HEK293T (cell line): Measurements from ENCODE around the gene EIF4E3.

Source experiments
- CTCF ChIA-PET: fragments of 350-600 bp; formaldehyde crosslinking; extraction: SDS; loops from one replicate; lab custom pipeline; 2021; ENCODE audit warnings: antibody characterized with exemption, inconsistent platforms; lab: Yijun Ruan, JAX
- POLR2A ChIA-PET: fragments of 350-600 bp; formaldehyde crosslinking; extraction: SDS; loops from one replicate; lab custom pipeline; 2020; ENCODE audit warnings: antibody characterized with exemption, inconsistent platforms; lab: Yijun Ruan, JAX
- DNase-seq: peaks from one replicate; pipeline ENCODE4 v3.0.0; 2012; ENCODE audit warnings: mixed read lengths; ENCODE audit errors: extremely low spot score
- ARNT ChIP-seq: fragments of 450-650 bp; IDR thresholded peaks from 2 replicates; pipeline ENCODE4 v1.6.1; 2017; ENCODE audit warnings: mild to moderate bottlenecking
- BHLHE40 ChIP-seq: fragments of 450-650 bp; IDR thresholded peaks from 2 replicates; pipeline ENCODE4 v1.6.1; 2016; ENCODE audit warnings: mild to moderate bottlenecking, moderate library complexity, borderline replicate concordance
- CTBP1 ChIP-seq: fragments of 450-650 bp; IDR thresholded peaks from 2 replicates; pipeline ENCODE4 v1.6.1; 2016; ENCODE audit warnings: borderline replicate concordance
- ELF4 ChIP-seq: fragments of 450-650 bp; IDR thresholded peaks from 2 replicates; pipeline ENCODE4 v1.6.1; 2017; ENCODE audit warnings: antibody characterized with exemption
- FOXA1 ChIP-seq: fragments of 450-650 bp; IDR thresholded peaks from 2 replicates; pipeline ENCODE4 v1.6.1; 2016; ENCODE audit warnings: mild to moderate bottlenecking
- FOXK2 ChIP-seq: fragments of 450-650 bp; IDR thresholded peaks from 2 replicates; pipeline ENCODE4 v1.6.1; 2016; ENCODE audit warnings: mild to moderate bottlenecking
- FOXM1 ChIP-seq: fragments of 450-650 bp; IDR thresholded peaks from 2 replicates; pipeline ENCODE4 v1.6.1; 2017; ENCODE audit warnings: mild to moderate bottlenecking, borderline replicate concordance
- HDGF ChIP-seq: fragments of 450-650 bp; IDR thresholded peaks from 2 replicates; pipeline ENCODE4 v1.6.1; 2017; ENCODE audit warnings: antibody characterized with exemption, borderline replicate concordance
- L3MBTL2 ChIP-seq: fragments of 450-650 bp; conservative IDR thresholded peaks from 2 replicates; pipeline ENCODE4 v1.6.1; 2016; ENCODE audit warnings: mild to moderate bottlenecking
- LEF1 ChIP-seq: fragments of 450-650 bp; IDR thresholded peaks from 2 replicates; pipeline ENCODE4 v1.6.1; 2017; ENCODE audit warnings: mild to moderate bottlenecking, borderline replicate concordance
- NFRKB ChIP-seq: fragments of 450-650 bp; IDR thresholded peaks from 2 replicates; pipeline ENCODE4 v1.6.1; 2016; ENCODE audit warnings: mild to moderate bottlenecking, moderate library complexity
- SP1 ChIP-seq: fragments of 450-650 bp; IDR thresholded peaks from 2 replicates; pipeline ENCODE4 v1.6.1; 2017
- SUZ12 ChIP-seq: fragments of 450-650 bp; IDR thresholded peaks from 2 replicates; pipeline ENCODE4 v1.6.1; 2016; ENCODE audit warnings: mild to moderate bottlenecking
- TARDBP ChIP-seq: fragments of 450-650 bp; IDR thresholded peaks from 2 replicates; pipeline ENCODE4 v1.6.1; 2016
- ZNF384 ChIP-seq: fragments of 450-650 bp; IDR thresholded peaks from 2 replicates; pipeline ENCODE4 v1.6.1; 2016
- TF ChIP-seq, protein P1 (sequence below): fragments of 450-650 bp; IDR thresholded peaks from 2 replicates; pipeline ENCODE4 v1.6.1; 2016

The EIF4E3 gene

DNA sequence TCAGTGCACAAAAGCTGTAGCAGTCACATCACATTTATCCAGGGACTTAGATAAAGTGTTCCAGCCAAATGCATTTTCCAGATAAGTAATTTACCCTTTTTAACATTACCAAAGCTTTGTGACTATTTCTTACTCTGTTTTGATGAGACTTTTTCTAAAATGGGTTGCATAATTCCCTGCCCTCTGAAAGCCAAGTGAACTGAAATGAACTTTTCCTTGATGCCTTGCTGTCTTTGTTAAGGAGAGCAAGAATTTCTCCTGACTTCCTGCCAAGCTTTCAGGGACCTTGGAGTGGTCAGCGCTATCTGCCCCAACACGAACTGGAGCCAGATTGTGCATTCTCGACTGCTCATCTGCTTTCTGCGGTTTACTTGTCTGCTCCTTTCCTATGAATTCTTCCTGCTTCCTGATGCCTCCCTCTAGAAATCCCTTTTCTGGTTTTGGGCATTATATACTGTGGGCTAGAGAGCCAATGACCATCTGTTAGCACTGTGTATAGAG lies 34.8 kb downstream of the EIF4E3 start:
- CTCF ChIA-PET: no interaction called here
- TF ChIP-seq LEF1 (no peak), TARDBP (no peak), FOXK2 (no peak), L3MBTL2 (no peak), FOXM1 (no peak), HDGF (no peak), ZNF384 (no peak), FOXA1 (no peak), CTBP1 (no peak), SP1 (no peak), SUZ12 (no peak), ARNT (no peak), BHLHE40 (no peak), NFRKB (no peak), ELF4 (no peak)
- TF ChIP-seq, protein P1, sequence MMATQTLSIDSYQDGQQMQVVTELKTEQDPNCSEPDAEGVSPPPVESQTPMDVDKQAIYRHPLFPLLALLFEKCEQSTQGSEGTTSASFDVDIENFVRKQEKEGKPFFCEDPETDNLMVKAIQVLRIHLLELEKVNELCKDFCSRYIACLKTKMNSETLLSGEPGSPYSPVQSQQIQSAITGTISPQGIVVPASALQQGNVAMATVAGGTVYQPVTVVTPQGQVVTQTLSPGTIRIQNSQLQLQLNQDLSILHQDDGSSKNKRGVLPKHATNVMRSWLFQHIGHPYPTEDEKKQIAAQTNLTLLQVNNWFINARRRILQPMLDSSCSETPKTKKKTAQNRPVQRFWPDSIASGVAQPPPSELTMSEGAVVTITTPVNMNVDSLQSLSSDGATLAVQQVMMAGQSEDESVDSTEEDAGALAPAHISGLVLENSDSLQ: no peak
- POLR2A ChIA-PET: no interaction called here
- DNase-seq: no peak

DNA sequence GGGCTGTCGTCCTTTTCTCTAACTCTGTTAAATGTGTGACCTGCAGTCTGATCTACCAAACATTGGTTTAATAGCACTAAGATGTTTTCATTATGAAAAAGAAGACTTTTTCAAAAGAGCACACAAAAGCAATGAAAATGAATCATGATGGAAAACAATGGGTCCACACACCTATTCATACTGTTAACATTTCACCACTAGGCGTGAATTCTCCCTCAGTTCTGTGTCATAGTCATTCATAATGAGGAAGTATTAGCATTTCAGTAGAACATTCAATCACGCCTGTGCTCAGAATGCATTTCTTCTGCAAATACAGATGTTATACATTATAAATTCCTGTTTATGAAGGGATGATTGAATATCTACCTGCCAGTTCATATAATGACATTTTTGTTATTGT lies 35.9 kb downstream of the EIF4E3 start:
- CTCF ChIA-PET: no interaction called here
- POLR2A ChIA-PET: no interaction called here
- TF ChIP-seq ZNF384 (no peak), HDGF (no peak), CTBP1 (no peak), SUZ12 (no peak), BHLHE40 (no peak), FOXM1 (no peak), TARDBP (no peak), FOXK2 (no peak), SP1 (no peak), ARNT (no peak), ELF4 (no peak), LEF1 (no peak), NFRKB (no peak), FOXA1 (no peak), L3MBTL2 (no peak)
- TF ChIP-seq, protein P1: no peak
- DNase-seq: no peak

DNA sequence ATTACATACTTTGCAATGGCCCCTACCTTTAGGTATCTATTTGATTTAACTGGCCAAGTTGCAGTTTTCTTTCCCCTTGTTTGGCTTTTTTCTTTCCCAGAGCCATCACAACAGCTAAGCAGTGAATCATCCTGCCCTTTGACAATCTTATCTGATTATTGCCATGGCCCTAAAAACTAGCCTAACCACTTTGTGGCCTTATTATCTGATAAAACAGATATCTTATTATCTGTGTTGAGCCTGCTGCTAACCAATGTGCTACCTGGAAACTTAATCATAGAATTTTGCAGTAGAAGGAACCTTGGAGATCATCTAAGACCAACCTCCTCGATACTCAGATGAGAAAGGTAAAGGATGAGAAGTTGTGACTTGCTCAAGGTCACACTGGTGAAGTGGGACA lies 37.1 kb downstream of the EIF4E3 start:
- ChIA-PET POLR2A (no interaction called here), CTCF (no interaction called here)
- no peak for DNase-seq
- TF ChIP-seq, protein P1: no peak
- TF ChIP-seq HDGF (no peak), ARNT (no peak), FOXM1 (no peak), TARDBP (no peak), SP1 (no peak), FOXA1 (no peak), NFRKB (no peak), LEF1 (no peak), BHLHE40 (no peak)

DNA sequence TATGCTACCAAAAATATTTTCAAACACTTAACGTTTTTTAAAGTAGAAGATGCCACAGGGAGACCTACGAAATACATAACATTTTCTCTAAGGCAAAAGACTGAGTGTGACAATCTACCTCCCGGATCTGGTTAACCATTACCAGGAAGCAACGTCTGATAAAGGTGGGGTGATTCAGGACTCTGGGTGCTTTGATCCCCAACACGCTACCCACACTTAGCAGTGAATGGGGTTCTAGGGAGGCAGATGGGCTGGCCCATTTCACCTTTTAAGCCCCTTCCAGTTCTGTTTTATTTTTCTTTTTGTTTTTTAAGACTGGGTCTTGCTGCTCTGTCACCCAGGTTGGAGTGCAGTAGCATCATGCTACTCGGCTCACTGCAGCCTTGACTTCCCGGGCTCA lies 39.5 kb downstream of the EIF4E3 start:
- DNase-seq: no peak
- no peak for TF ChIP-seq FOXA1
- TF ChIP-seq FOXK2: no peak
- TF ChIP-seq SUZ12: no peak
- ChIA-PET POLR2A (interaction anchor here (0.7 kb wide), 1 partner anchor 719 kb away, joined by 3 read pairs; no protein-coding TSS in a partner anchor), CTCF (no interaction called here)

DNA sequence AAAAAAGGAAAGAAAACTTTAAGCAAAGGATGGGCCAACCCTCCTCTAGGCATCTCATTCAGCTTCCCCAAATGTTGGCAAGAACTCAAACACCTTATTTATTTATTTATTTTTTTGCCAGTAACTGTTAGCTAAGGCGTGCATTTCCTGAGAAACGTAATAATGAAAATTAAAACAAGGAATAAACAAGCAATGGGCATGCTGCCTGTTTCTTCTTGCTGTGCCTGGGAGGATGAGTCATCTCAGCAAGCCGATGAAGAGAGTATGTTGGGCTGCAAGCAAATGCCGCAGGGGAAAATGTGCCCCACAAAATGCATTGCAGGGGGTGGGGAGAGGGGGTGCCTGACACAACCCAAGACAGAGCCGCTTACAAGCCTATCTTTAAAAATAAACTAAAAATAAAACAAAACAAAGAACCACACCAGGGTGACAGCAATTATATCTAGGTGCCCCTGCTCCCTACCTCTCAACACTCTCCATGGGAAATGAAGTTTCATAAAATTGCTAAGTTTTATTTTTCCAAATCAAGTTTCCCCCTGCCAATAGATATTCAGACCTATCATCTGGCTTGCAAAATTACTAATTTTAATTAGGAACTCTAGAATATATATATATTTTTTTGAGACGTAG lies 40.3 kb downstream of the EIF4E3 start:
- POLR2A ChIA-PET: no interaction called here

DNA sequence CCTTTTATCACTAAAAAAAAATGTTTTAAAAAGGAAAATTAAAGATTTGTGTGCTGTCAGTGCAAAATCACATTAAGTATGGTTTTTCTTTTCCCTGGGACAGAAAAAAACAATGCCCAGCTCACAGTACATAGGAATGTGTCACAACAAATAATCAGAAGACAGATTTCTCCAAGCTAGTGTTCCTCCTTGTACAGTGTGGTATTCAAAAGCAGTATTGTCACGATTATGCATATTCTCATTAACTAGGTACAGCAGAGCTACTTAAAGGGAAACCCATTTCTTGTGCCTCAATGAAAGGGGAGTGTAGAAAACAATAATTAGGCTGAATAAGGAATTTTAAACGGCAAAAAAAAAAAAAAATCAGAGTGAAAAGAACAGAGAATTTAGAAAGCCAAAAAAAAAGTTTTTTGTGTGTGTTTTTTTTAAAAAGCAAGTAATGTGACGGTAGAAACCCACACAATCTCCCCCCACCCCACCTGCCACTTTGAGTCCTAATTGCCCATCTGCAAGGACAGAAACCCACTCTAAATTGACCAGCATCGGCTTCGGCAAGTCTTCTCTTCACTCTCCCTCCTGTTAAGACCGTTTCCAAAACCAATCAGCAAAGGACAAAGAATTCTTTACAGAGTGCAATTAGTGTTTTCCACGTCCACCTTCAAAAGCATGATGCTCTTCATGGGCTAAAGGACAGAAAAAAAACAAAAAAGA lies 41.0 kb downstream of the EIF4E3 start:
- ChIA-PET POLR2A (no interaction called here), CTCF (no interaction called here)
- TF ChIP-seq SUZ12 (no peak), SP1 (no peak)
- no peak for DNase-seq

More for the DNA sequence above, 40.3 kb downstream of the EIF4E3 start:
- no peak for TF ChIP-seq SP1
- TF ChIP-seq ELF4: no peak
- TF ChIP-seq TARDBP: no peak
- TF ChIP-seq FOXK2: no peak
- CTCF ChIA-PET: no interaction called here
- no peak for DNase-seq
